ENCODE results near the gene SIGLEC14.

Gene SIGLEC14

GRCh38 chr19:51614789-51615188 lies 31.8 kb downstream of the SIGLEC14 start:
- ATAC-seq, result no peak

GRCh38 chr19:51610576-51610975 lies 36.0 kb downstream of the SIGLEC14 start:
- no peak for ATAC-seq

GRCh38 chr19:51607920-51608562 lies 38.6 kb downstream of the SIGLEC14 start:
- ATAC-seq, result no peak

- ATAC-seq, result peak; percentile 90
Observed at GRCh38 chr19:51607077-51607476, 39.5 kb downstream of the SIGLEC14 start.

GRCh38 chr19:51602189-51602854 lies 44.3 kb downstream of the SIGLEC14 start:
- no peak for ATAC-seq

GRCh38 chr19:51600940-51601580 lies 45.6 kb downstream of the SIGLEC14 start:
- ATAC-seq, result no peak

GRCh38 chr19:51599084-51599483 lies 47.5 kb downstream of the SIGLEC14 start:
- no peak for ATAC-seq

GRCh38 chr19:51598159-51598915 lies 48.3 kb downstream of the SIGLEC14 start:
- ATAC-seq, result no peak

- no peak for ATAC-seq
Observed at GRCh38 chr19:51595190-51596175, 51.1 kb downstream of the SIGLEC14 start.

- ATAC-seq, result no peak
Observed at GRCh38 chr19:51594774-51595109, 51.9 kb downstream of the SIGLEC14 start.

- peak; percentile 100 for ATAC-seq
Observed at GRCh38 chr19:51593969-51594773, 52.5 kb downstream of the SIGLEC14 start.

GRCh38 chr19:51593138-51593890 lies 53.3 kb downstream of the SIGLEC14 start:
- no peak for ATAC-seq

All from activated CD4-positive, CD25-positive, alpha-beta regulatory T cell treated with anti-CD3 and anti-CD28 coated beads, Interleukin-2, amount 50 U/mL, for 24 hours (primary cell).